Panc1 (cell line): ENCODE measurements around the gene NPTX2. TPM values are rescaled to one million over a fixed set of nuclear protein-coding genes. Genes with fewer than 3 reads are reported as not detected.

ENCODE experiments used
- ATAC-seq: fragments of 200-7000 bp; cut with Tn5 transposase; 2 replicates; pipeline ENCODE4 v1.9.1; 2020; ENCODE audit warnings: mild to moderate bottlenecking, moderate library complexity
- BruUV-seq: library from RNA; stranded (reverse); fragments of 400-500 nt; replicated peaks from 2 replicates; lab custom pipeline; 2021; lab: Mats Ljungman, UMichigan
- CTCF ChIA-PET: fragments of 300-600 bp; sonication (Branson Sonifier 250); formaldehyde crosslinking; loops from one replicate; lab custom pipeline; 2022; ENCODE audit warnings: antibody characterized with exemption; lab: Charles Lee
- POLR2A ChIA-PET: fragments of 300-600 bp; sonication (Branson Sonifier 250); formaldehyde crosslinking; loops from one replicate; lab custom pipeline; 2022; ENCODE audit warnings: antibody characterized with exemption; lab: Charles Lee
- DNase-seq: peaks from one replicate; pipeline ENCODE4 v3.0.0-alpha.2; 2010; ENCODE audit warnings: low read depth, low spot score
- H3K27ac ChIP-seq: 2 replicates; pipeline ENCODE4 v1.5.1; 2011; ENCODE audit warnings: mild to moderate bottlenecking, low read length, inconsistent platforms
- H3K27me3 ChIP-seq: fragments of 200-500 bp; sonication (Bioruptor generic); 2 replicates; pipeline ENCODE4 v1.6.0; 2014; ENCODE audit warnings: low read length, inconsistent platforms; ENCODE audit not compliant: control insufficient read depth, insufficient read depth
- H3K36me3 ChIP-seq: fragments of 200-500 bp; sonication (Bioruptor generic); 2 replicates; pipeline ENCODE4 v1.5.1; 2014; ENCODE audit warnings: inconsistent platforms, mild to moderate bottlenecking, low read length, moderate library complexity; ENCODE audit not compliant: control insufficient read depth, insufficient read depth
- H3K4me1 ChIP-seq: 2 replicates; pipeline ENCODE4 v1.5.1; 2011; ENCODE audit warnings: inconsistent platforms, mild to moderate bottlenecking, low read length, moderate library complexity; ENCODE audit not compliant: control insufficient read depth, insufficient read depth
- H3K4me3 ChIP-seq, 2 experiments: 2 replicates each; pipeline ENCODE4 v1.5.1; 2011 to 2012; ENCODE audit warnings: low read depth in 2 of 2, low read length in 2 of 2, mild to moderate bottlenecking in 2 of 2, inconsistent platforms in 1 of 2, moderate library complexity in 1 of 2
- H3K9me3 ChIP-seq: fragments of 200-500 bp; sonication (Bioruptor generic); 2 replicates; pipeline ENCODE4 v1.5.1; 2014; ENCODE audit warnings: low read depth, mild to moderate bottlenecking, inconsistent platforms, low read length, moderate library complexity; ENCODE audit not compliant: control insufficient read depth, insufficient read depth
- CTCF ChIP-seq: fragments of 450-650 bp; IDR thresholded peaks from 2 replicates; pipeline ENCODE4 v1.5.1; 2017; ENCODE audit warnings: mild to moderate bottlenecking
- POLR2AphosphoS5 ChIP-seq: IDR thresholded peaks from 2 replicates; pipeline ENCODE4 v1.6.1; 2012; ENCODE audit warnings: mild to moderate bottlenecking, low read depth, low read length, moderate library complexity
- SIN3A ChIP-seq: IDR thresholded peaks from 2 replicates; pipeline ENCODE4 v1.6.1; 2012; ENCODE audit warnings: low read depth, mild to moderate bottlenecking, low read length, moderate library complexity, borderline replicate concordance; ENCODE audit not compliant: insufficient read depth
- TCF7L2 ChIP-seq: IDR thresholded peaks from 2 replicates; pipeline ENCODE4 v1.6.1; 2011; ENCODE audit warnings: mild to moderate bottlenecking, low read depth, low read length, inconsistent platforms
- in situ Hi-C: cut with HindIII; loops from 2 replicates; pipeline ENCODE4 v1.10.0; 2016; ENCODE audit warnings: low sequenced_read_pairs, low pct_unique_long_range_greater_than_20kb
- intact Hi-C: fragments of 100-400 bp; cut with micrococcal nuclease; formaldehyde crosslinking; loops from one replicate; pipeline ENCODE4 v1.10.0; 2022; ENCODE audit not compliant: unreplicated experiment
- total RNA-seq: library from RNA; stranded (reverse); gene quantifications from one replicate; pipeline ENCODE4 v1.2.1, GENCODE V29; 2021; ENCODE audit not compliant: unreplicated experiment
- TF ChIP-seq, protein P1 (sequence below), 2 experiments: IDR thresholded peaks; 2 replicates each; pipeline ENCODE4 v1.6.1; 2011 to 2012; ENCODE audit warnings: low read depth in 2 of 2, control low read depth in 1 of 2, low read length in 1 of 2, mild to moderate bottlenecking in 1 of 2, moderate library complexity in 1 of 2; ENCODE audit not compliant: insufficient read depth in 1 of 2

Gene NPTX2
- total RNA-seq, 1 experiment from 2014 or later: 0.15 TPM

DNA sequence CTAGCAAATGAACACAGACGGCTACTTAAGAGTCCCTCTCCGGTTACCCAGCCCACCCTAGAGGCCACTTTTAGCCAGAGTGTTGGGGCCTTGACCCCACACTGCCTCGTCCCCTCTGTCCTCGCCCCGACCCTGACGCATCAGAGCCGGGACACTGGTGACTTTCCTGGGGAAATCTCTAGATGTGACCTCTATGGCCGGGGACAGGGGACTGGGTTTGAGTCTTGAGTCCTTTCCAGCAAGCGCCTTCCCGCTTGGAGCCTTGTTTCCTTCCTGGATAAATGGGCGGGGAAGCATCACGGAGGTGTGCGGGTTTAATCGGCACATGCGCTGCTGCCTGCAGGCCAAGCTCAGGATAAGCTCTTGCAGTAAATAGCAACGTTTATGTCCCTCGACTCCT, 40.7 kb downstream of the NPTX2 start:
- Histone ChIP-seq H3K36me3 (no peaks in the 10 kb centered on the region), H3K27ac (no peak overlapping the region), H3K27me3 (0 out of 2 replicates have a peak, but pooled peaks cover 2% of the 10 kb centered on the region), H3K4me1 (no peaks in the 10 kb centered on the region), H3K9me3 (no peaks in the 10 kb centered on the region), H3K4me3 (no peak overlapping the region)
- CTCF ChIA-PET: no interaction called here
- in situ Hi-C loops: no loop called here
- intact Hi-C loops: no loop called here
- BruUV-seq: no TSS peak
- POLR2A ChIA-PET: no interaction called here
- DNase-seq (no peak), ATAC-seq (no peak)
- TF ChIP-seq, protein P1, sequence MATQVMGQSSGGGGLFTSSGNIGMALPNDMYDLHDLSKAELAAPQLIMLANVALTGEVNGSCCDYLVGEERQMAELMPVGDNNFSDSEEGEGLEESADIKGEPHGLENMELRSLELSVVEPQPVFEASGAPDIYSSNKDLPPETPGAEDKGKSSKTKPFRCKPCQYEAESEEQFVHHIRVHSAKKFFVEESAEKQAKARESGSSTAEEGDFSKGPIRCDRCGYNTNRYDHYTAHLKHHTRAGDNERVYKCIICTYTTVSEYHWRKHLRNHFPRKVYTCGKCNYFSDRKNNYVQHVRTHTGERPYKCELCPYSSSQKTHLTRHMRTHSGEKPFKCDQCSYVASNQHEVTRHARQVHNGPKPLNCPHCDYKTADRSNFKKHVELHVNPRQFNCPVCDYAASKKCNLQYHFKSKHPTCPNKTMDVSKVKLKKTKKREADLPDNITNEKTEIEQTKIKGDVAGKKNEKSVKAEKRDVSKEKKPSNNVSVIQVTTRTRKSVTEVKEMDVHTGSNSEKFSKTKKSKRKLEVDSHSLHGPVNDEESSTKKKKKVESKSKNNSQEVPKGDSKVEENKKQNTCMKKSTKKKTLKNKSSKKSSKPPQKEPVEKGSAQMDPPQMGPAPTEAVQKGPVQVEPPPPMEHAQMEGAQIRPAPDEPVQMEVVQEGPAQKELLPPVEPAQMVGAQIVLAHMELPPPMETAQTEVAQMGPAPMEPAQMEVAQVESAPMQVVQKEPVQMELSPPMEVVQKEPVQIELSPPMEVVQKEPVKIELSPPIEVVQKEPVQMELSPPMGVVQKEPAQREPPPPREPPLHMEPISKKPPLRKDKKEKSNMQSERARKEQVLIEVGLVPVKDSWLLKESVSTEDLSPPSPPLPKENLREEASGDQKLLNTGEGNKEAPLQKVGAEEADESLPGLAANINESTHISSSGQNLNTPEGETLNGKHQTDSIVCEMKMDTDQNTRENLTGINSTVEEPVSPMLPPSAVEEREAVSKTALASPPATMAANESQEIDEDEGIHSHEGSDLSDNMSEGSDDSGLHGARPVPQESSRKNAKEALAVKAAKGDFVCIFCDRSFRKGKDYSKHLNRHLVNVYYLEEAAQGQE (IDR thresholded peaks at IDR 0.05; ENCODE audit: insufficient read depth in 1 of 2, low read depth in 2 of 2, low read length in 1 of 2): no peak
- TF ChIP-seq TCF7L2: no peak
- TF ChIP-seq CTCF: no peak
- no peak for TF ChIP-seq POLR2AphosphoS5

GRCh38 chr7:98659756-98660155, 42.7 kb downstream of the NPTX2 start:
- in situ Hi-C loops: no loop called here
- no peak for ATAC-seq
- POLR2A ChIA-PET: no interaction called here
- BruUV-seq: no TSS peak
- Histone ChIP-seq H3K9me3 (no peaks in the 10 kb centered on the region), H3K4me1 (no peaks in the 10 kb centered on the region), H3K36me3 (no peaks in the 10 kb centered on the region), H3K4me3 (no peak overlapping the region), H3K27ac (no peak overlapping the region), H3K27me3 (no peaks in the 10 kb centered on the region)
- no peak for TF ChIP-seq POLR2AphosphoS5
- no peak for TF ChIP-seq CTCF
- TF ChIP-seq, protein P1 (IDR thresholded peaks at IDR 0.05; ENCODE audit: insufficient read depth in 1 of 2, low read depth in 2 of 2, low read length in 1 of 2): no peak
- no peak for TF ChIP-seq TCF7L2
- no peak for TF ChIP-seq SIN3A
- intact Hi-C loops: no loop called here
- CTCF ChIA-PET: no interaction called here
- no peak for DNase-seq
